Uterus (tissue), 4 donors: Measurements from ENCODE around the gene TDRKH. TPM values are rescaled to one million over a fixed set of nuclear protein-coding genes. Genes with fewer than 3 reads are reported as not detected.
"Not testable (repeated sequence)": the region's sequence is repeated elsewhere in the genome, so short reads cannot be mapped to it uniquely, and the experiment has no call there.

Experiments used
- DNase-seq, 2 donors: peaks; one replicate each; pipeline ENCODE4 v3.0.0-alpha.2; 2019 to 2020
- H3K27ac ChIP-seq, 2 donors: fragments of 200-600 bp; sonication (generic); 1 replicate in 1 of 2; 2 replicates in 1 of 2; pipeline ENCODE4 v1.5.1; 2016 to 2018
- H3K27me3 ChIP-seq, 2 donors: fragments of 200-600 bp; sonication (generic); one replicate each; pipeline ENCODE4 v1.5.1; 2018 to 2019; ENCODE audit warnings: control low read depth in 1 of 2
- H3K36me3 ChIP-seq, 2 donors: fragments of 200-600 bp; sonication (generic); one replicate each; pipeline ENCODE4 v1.5.1; 2019; ENCODE audit warnings: control low read depth in 1 of 2
- H3K4me1 ChIP-seq, 2 donors: fragments of 200-600 bp; sonication (generic); one replicate each; pipeline ENCODE4 v1.5.1; 2018 to 2019; ENCODE audit warnings: control low read depth in 1 of 2
- H3K4me3 ChIP-seq, 2 donors: fragments of 200-600 bp; sonication (generic); 1 replicate in 1 of 2; 2 replicates in 1 of 2; pipeline ENCODE4 v1.5.1; 2018 to 2019; ENCODE audit warnings: mild to moderate bottlenecking in 1 of 2
- H3K9me3 ChIP-seq, 2 donors: fragments of 200-600 bp; sonication (generic); one replicate each; pipeline ENCODE4 v1.5.1; 2019; ENCODE audit warnings: control low read depth in 1 of 2
- POLR2A ChIP-seq, 2 donors: fragments of 450-650 bp; IDR thresholded peaks; one replicate each; pipeline ENCODE4 v1.6.1; 2016; ENCODE audit warnings: antibody characterized with exemption in 2 of 2, mild to moderate bottlenecking in 1 of 2, moderate library complexity in 1 of 2
- intact Hi-C: fragments of 100-400 bp; cut with DNase I; formaldehyde crosslinking; loops from one replicate; pipeline ENCODE4 v1.15.1; 2023; ENCODE audit warnings: low total_unique reads
- total RNA-seq, 4 donors: library from RNA; depleted of rRNA in 3 of 4; stranded (reverse); fragments of >200 nt in 3 of 4; gene quantifications; one replicate each; pipeline versions ENCODE4 v1.1.0 to v1.2.4, GENCODE V29; 2014 to 2023
- TF ChIP-seq, protein P1 (sequence below), 4 experiments: fragments of 200-600 bp in 2 of 4; fragments of 450-650 bp in 2 of 4; sonication (generic) in 2 of 4; IDR thresholded peaks; one replicate each; pipeline ENCODE4 v1.5.1; 2016 to 2019; ENCODE audit warnings: antibody characterized with exemption in 4 of 4, mild to moderate bottlenecking in 2 of 4, moderate library complexity in 1 of 4
- donor health status: DM: yes; HTN: yes; CAD: no.

The TDRKH gene
- total RNA-seq, 4 donors from 2014 or later = 0.26 to 6.8 (median 1.8) TPM

GRCh38 chr1:151737479-151737878 lies 52.8 kb downstream of the TDRKH start:
- DNase-seq = no peak
- no peak overlapping the region for H3K4me3 ChIP-seq
- intact Hi-C loops = loop anchor here (10.0 kb wide), 1 partner anchor 143 kb away; no protein-coding TSS in a partner anchor
- H3K27me3 ChIP-seq = no peaks in the 10 kb centered on the region
- no peaks in the 10 kb centered on the region for H3K36me3 ChIP-seq
- no peaks in the 10 kb centered on the region for H3K9me3 ChIP-seq
- no peaks in the 10 kb centered on the region for H3K4me1 ChIP-seq
- no peak overlapping the region for H3K27ac ChIP-seq
- TF ChIP-seq, protein P1, sequence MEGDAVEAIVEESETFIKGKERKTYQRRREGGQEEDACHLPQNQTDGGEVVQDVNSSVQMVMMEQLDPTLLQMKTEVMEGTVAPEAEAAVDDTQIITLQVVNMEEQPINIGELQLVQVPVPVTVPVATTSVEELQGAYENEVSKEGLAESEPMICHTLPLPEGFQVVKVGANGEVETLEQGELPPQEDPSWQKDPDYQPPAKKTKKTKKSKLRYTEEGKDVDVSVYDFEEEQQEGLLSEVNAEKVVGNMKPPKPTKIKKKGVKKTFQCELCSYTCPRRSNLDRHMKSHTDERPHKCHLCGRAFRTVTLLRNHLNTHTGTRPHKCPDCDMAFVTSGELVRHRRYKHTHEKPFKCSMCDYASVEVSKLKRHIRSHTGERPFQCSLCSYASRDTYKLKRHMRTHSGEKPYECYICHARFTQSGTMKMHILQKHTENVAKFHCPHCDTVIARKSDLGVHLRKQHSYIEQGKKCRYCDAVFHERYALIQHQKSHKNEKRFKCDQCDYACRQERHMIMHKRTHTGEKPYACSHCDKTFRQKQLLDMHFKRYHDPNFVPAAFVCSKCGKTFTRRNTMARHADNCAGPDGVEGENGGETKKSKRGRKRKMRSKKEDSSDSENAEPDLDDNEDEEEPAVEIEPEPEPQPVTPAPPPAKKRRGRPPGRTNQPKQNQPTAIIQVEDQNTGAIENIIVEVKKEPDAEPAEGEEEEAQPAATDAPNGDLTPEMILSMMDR (IDR thresholded peaks at IDR 0.05) = no peak
- no peak for TF ChIP-seq POLR2A (IDR thresholded peaks at IDR 0.05)

- Histone ChIP-seq H3K27ac (no peak overlapping the region), H3K4me1 (no peaks in the 10 kb centered on the region), H3K27me3 (no peaks in the 10 kb centered on the region), H3K36me3 (no peaks in the 10 kb centered on the region), H3K9me3 (no peaks in the 10 kb centered on the region), H3K4me3 (no peak overlapping the region)
- intact Hi-C loops = loop anchor here (10.0 kb wide), 1 partner anchor 142 kb away; no protein-coding TSS in a partner anchor
- DNase-seq = no peak
- TF ChIP-seq POLR2A (IDR thresholded peaks at IDR 0.05) = no peak
- TF ChIP-seq, protein P1 (IDR thresholded peaks at IDR 0.05) = no peak
Observed at GRCh38 chr1:151737026-151737425, 53.3 kb downstream of the TDRKH start.

GRCh38 chr1:151733995-151734394 lies 56.3 kb downstream of the TDRKH start:
- H3K27me3 ChIP-seq, H3K9me3 ChIP-seq, DNase-seq, H3K36me3 ChIP-seq, H3K4me3 ChIP-seq, H3K4me1 ChIP-seq, H3K27ac ChIP-seq: not testable (repeated sequence)
- intact Hi-C loops = loop anchor here (10.0 kb wide), 1 partner anchor 139 kb away; no protein-coding TSS in a partner anchor

- intact Hi-C loops = loop anchor here (10.0 kb wide), 1 partner anchor 138 kb away; no protein-coding TSS in a partner anchor
- DNase-seq = no peak
- no peaks in the 10 kb centered on the region for H3K4me1 ChIP-seq
- no peaks in the 10 kb centered on the region for H3K9me3 ChIP-seq
- no peaks in the 10 kb centered on the region for H3K27me3 ChIP-seq
- no peak overlapping the region for H3K27ac ChIP-seq
- no peak overlapping the region for H3K4me3 ChIP-seq
- TF ChIP-seq, protein P1 (IDR thresholded peaks at IDR 0.05) = no peak
- TF ChIP-seq POLR2A (IDR thresholded peaks at IDR 0.05) = no peak
- H3K36me3 ChIP-seq = no peaks in the 10 kb centered on the region
Observed at GRCh38 chr1:151733126-151733525, 57.2 kb downstream of the TDRKH start.

DNA sequence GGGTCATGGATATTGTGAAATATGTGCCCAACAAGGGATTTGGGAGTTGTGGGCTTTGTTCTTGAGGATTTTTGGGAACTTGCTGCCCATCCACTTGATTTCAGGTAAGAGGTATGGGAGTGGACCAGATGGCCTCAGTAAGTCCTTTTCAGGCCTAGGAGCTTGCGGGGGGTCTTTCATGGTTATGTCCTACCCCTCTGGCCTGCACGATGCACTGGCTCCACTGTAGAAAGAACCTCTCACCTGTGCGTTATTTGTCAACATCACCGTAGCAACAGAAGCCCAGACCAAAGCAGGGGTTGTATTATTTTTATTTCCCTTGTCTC lies 60.4 kb downstream of the TDRKH start:
- Histone ChIP-seq H3K27ac (no peak overlapping the region), H3K4me1 (no peaks in the 10 kb centered on the region), H3K4me3 (no peak overlapping the region), H3K9me3 (no peaks in the 10 kb centered on the region), H3K27me3 (no peaks in the 10 kb centered on the region), H3K36me3 (no peaks in the 10 kb centered on the region)
- DNase-seq = no peak
- intact Hi-C loops = loop anchor here (10.0 kb wide), 1 partner anchor 135 kb away; no protein-coding TSS in a partner anchor
- TF ChIP-seq, protein P1 (IDR thresholded peaks at IDR 0.05) = no peak
- no peak for TF ChIP-seq POLR2A (IDR thresholded peaks at IDR 0.05)
